IPS-NIHi7 (cell line): ENCODE measurements around the gene ELOVL6.
A peak's percentile ranks its signal among the peaks of the same experiment; 100 is the strongest.
"Not testable (repeated sequence)": the region's sequence is repeated elsewhere in the genome, so short reads cannot be mapped to it uniquely, and the experiment has no call there.

Experiments
- DNase-seq: peaks from one replicate; pipeline ENCODE4 v3.0.0; 2012; ENCODE audit warnings: mixed read lengths; ENCODE audit errors: extremely low spot score

ELOVL6 gene

GRCh38 chr4:110196871-110197528, 1.4 kb downstream of the ELOVL6 start:
- DNase-seq, result peak; percentile 39

- peak; percentile 67 for DNase-seq
These were observed 2.1 kb downstream of the ELOVL6 start for GRCh38 chr4:110196206-110196870.

GRCh38 chr4:110195561-110196205, 2.7 kb downstream of the ELOVL6 start:
- no peak for DNase-seq

GRCh38 chr4:110193822-110194761, 4.3 kb downstream of the ELOVL6 start:
- peak; percentile 77 for DNase-seq

- DNase-seq, result not testable (repeated sequence)
These were observed 5.1 kb downstream of the ELOVL6 start for GRCh38 chr4:110193287-110193686.

GRCh38 chr4:110190249-110190648, 8.2 kb downstream of the ELOVL6 start:
- no peak for DNase-seq

- DNase-seq, result no peak
These were observed 10.3 kb downstream of the ELOVL6 start for GRCh38 chr4:110188113-110188512.

- DNase-seq, result no peak
These were observed 13.6 kb downstream of the ELOVL6 start for GRCh38 chr4:110184791-110185155.

GRCh38 chr4:110184140-110184790, 14.2 kb downstream of the ELOVL6 start:
- peak; percentile 39 for DNase-seq

- no peak for DNase-seq
These were observed 14.8 kb downstream of the ELOVL6 start for GRCh38 chr4:110183643-110184042.

- no peak for DNase-seq
These were observed 15.4 kb downstream of the ELOVL6 start for GRCh38 chr4:110183058-110183457.

GRCh38 chr4:110181890-110182289, 16.5 kb downstream of the ELOVL6 start:
- DNase-seq, result no peak

- no peak for DNase-seq
These were observed 22.8 kb downstream of the ELOVL6 start for GRCh38 chr4:110175634-110176033.

GRCh38 chr4:110172972-110173371, 25.4 kb downstream of the ELOVL6 start:
- no peak for DNase-seq

GRCh38 chr4:110171971-110172370, 26.4 kb downstream of the ELOVL6 start:
- DNase-seq, result no peak

- DNase-seq, result peak; percentile 20
These were observed 27.6 kb downstream of the ELOVL6 start for GRCh38 chr4:110170861-110171260.

- no peak for DNase-seq
These were observed 32.8 kb downstream of the ELOVL6 start for GRCh38 chr4:110165382-110166286.

GRCh38 chr4:110164856-110165255, 33.6 kb downstream of the ELOVL6 start:
- DNase-seq, result no peak

GRCh38 chr4:110164251-110164650, 34.2 kb downstream of the ELOVL6 start:
- no peak for DNase-seq

- no peak for DNase-seq
These were observed 34.9 kb downstream of the ELOVL6 start for GRCh38 chr4:110163327-110164069.
